HG03571 (cell line): ENCODE data around the gene COBLL1.

Experiments used
- ATAC-seq: cut with Tn5 transposase; IDR thresholded peaks from one replicate; pipeline ENCODE4 v1.9.1; 2021; ENCODE audit not compliant: unreplicated experiment

The COBLL1 gene

GRCh38 chr2:164760179-164760578 lies 81.4 kb downstream of the COBLL1 start:
- no peak for ATAC-seq

GRCh38 chr2:164757934-164758695 lies 83.5 kb downstream of the COBLL1 start:
- ATAC-seq = no peak

GRCh38 chr2:164756773-164757172 lies 84.8 kb downstream of the COBLL1 start:
- ATAC-seq = no peak

GRCh38 chr2:164755952-164756351 lies 85.7 kb downstream of the COBLL1 start:
- no peak for ATAC-seq

GRCh38 chr2:164754157-164755093 lies 87.2 kb downstream of the COBLL1 start:
- ATAC-seq = no peak

- no peak for ATAC-seq
These were observed 88.7 kb downstream of the COBLL1 start for GRCh38 chr2:164752956-164753355.

- no peak for ATAC-seq
These were observed 93.7 kb downstream of the COBLL1 start for GRCh38 chr2:164747783-164748433.

GRCh38 chr2:164747140-164747539 lies 94.5 kb downstream of the COBLL1 start:
- ATAC-seq = no peak

- no peak for ATAC-seq
These were observed 94.9 kb downstream of the COBLL1 start for GRCh38 chr2:164746713-164747112.

- ATAC-seq = no peak
These were observed 96.4 kb downstream of the COBLL1 start for GRCh38 chr2:164745012-164745797.

- ATAC-seq = no peak
These were observed 98.8 kb downstream of the COBLL1 start for GRCh38 chr2:164742738-164743317.

GRCh38 chr2:164739966-164740365 lies 101.7 kb downstream of the COBLL1 start:
- no peak for ATAC-seq

GRCh38 chr2:164737612-164738081 lies 104.0 kb downstream of the COBLL1 start:
- ATAC-seq = no peak

- no peak for ATAC-seq
These were observed 106.2 kb downstream of the COBLL1 start for GRCh38 chr2:164735309-164735919.

GRCh38 chr2:164734196-164734595 lies 107.4 kb downstream of the COBLL1 start:
- ATAC-seq = no peak

GRCh38 chr2:164725542-164725941 lies 116.1 kb downstream of the COBLL1 start:
- no peak for ATAC-seq

- ATAC-seq = no peak
These were observed 118.8 kb downstream of the COBLL1 start for GRCh38 chr2:164722616-164723338.

- no peak for ATAC-seq
These were observed 120.2 kb downstream of the COBLL1 start for GRCh38 chr2:164721430-164721829.
